HG03175 (cell line): ENCODE data around the gene SART1.
"Not testable (repeated sequence)": the region's sequence is repeated elsewhere in the genome, so short reads cannot be mapped to it uniquely, and the experiment has no call there.

Experiments
- ATAC-seq: cut with Tn5 transposase; IDR thresholded peaks from one replicate; pipeline ENCODE4 v1.9.1; 2021; ENCODE audit warnings: mild to moderate bottlenecking, moderate library complexity; ENCODE audit not compliant: unreplicated experiment

The SART1 gene

GRCh38 chr11:66015454-66015881 is 53.9 kb downstream of the SART1 start:
- ATAC-seq = no peak

- no peak for ATAC-seq
Observed at GRCh38 chr11:66015936-66016792, 54.6 kb downstream of the SART1 start.

DNA sequence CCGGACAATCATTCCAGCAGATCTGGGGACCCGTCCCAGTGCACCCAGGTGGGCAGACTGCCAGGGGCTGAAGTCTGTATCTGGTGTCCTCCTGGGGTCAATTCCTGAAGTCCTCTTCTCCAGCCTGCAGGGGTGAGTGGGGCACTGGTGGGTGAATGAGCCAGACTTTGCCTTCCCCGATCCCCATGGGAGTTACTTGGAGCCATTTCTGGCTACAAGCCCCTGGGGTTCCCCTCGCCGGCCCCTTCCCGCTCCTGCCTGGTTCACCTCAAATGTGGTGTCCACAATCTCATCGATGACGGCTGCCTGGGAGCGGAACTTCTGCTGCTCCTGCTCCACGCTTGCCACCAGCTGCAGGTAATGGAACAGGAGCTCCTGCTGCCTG is 55.3 kb downstream of the SART1 start:
- ATAC-seq = no peak

DNA sequence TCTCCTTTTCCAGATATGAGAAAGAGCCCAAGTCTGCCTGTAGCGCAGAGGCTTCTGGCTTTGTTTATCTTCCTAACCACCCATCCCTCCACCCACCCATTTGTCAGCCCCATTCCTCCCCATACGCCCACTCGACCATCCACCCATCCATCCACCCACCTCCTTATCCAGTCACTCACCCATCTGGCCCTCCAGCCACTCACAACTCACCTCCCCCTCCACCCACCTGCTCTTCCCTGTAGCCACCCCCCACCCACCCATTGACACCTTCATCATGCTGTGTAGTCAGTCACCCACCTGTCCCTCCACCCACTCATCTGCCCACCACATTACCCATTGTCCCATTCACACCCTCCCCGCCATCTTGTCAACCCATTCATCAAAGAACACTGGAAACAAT is 55.8 kb downstream of the SART1 start:
- ATAC-seq = no peak

DNA sequence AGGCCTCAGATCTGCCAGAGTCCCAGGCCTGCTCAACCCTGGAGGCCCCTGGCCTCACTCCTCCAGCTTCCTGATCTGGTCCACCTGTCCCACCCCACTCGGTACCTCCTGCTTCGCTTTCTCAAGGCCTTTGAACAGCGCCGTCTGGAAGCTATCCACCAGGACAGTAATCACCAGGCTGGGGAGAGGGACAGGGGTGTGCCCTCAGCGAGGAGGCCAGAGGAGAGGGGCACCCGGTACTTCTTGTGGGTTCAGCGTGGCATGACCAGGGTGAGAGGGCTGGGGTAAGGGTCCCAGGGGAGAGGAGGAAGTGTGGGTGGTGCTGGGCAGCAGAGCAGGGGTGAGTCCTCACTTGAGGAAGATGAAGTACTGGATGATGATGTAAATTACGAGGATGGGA is 58.7 kb downstream of the SART1 start:
- no peak for ATAC-seq

- no peak for ATAC-seq
Observed at GRCh38 chr11:66020618-66021357, 59.3 kb downstream of the SART1 start.

DNA sequence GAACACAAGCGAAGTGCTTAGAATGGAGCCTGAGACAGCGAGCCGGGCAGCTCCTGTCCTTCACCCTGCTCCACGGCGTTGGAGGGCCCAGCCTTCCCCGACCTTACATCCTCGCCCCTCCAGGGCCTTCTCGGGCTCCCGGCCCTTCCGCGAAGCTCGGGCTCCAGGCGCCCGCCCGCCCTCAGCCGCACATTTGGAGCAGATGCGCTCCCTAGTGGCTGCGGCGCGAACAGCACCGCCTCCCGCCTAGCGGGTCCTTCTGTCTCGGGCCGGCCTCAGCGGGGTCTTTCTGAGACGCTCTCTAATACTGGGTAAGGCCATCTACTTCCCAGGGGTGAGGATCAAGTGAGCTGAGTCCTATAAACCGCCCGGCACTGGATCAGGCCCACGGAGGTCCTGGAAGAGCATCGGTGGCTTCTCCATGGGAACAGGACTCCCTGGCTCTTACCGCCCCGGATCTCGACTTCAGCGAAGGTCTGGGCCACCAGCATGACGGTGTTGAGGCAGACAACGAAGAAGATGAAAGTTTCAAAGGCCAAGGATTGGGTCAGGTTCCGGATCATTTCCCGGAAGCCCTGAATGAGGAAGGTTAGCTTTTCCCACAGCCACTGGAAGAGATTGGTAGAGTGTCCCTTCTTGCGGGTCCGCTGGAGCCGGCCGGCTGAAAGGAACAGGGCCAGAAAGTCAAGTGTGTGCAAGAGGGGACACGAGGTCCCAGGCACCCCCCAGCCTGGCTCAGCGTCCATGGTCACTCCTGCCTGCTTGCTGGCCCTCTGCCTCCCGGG is 61.1 kb downstream of the SART1 start:
- no peak for ATAC-seq

DNA sequence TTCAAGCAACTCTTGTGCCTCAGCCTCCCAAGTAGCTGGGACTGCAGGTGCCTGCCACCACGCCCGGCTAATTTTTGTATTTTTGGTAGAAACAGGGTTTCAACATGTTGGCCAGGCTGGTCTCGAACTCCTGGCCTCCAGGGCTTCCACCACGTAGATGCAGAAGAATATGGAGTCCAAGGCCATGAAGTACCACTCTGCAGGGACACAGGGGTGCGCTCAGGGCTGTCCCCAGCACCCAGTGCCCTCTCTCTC is 61.6 kb downstream of the SART1 start:
- not testable (repeated sequence) for ATAC-seq

GRCh38 chr11:66026017-66026529 is 64.5 kb downstream of the SART1 start, which contains the start of gene CATSPER1:
Gene CATSPER1, minus strand, starts transcription at chr11:66026479. Its CDS starts 100 bp downstream, at chr11:66026379.
- no peak for ATAC-seq
